ENCODE results near the gene ESPN. TPM values are rescaled to one million over a fixed set of nuclear protein-coding genes. Genes with fewer than 3 reads are reported as not detected.

ESPN gene
- total RNA-seq, 1 experiment from 2014 or later: 0.07 TPM

- DNase-seq (ENCODE audit: low spot score): no peak
- in situ Hi-C loops (cut with HindIII; ENCODE audit: low sequenced_read_pairs): no loop called here
Measured at GRCh38 chr1:6399294-6399693, 25.3 kb upstream of the ESPN start.

GRCh38 chr1:6401673-6402072, 22.9 kb upstream of the ESPN start:
- in situ Hi-C loops (cut with HindIII; ENCODE audit: low sequenced_read_pairs): no loop called here
- no peak for DNase-seq (ENCODE audit: low spot score)

- DNase-seq (ENCODE audit: low spot score): no peak
- in situ Hi-C loops (cut with HindIII; ENCODE audit: low sequenced_read_pairs): no loop called here
Measured at GRCh38 chr1:6408023-6408422, 16.6 kb upstream of the ESPN start.

GRCh38 chr1:6409053-6409452, 15.5 kb upstream of the ESPN start:
- in situ Hi-C loops (cut with HindIII; ENCODE audit: low sequenced_read_pairs): no loop called here

GRCh38 chr1:6409733-6410132, 14.8 kb upstream of the ESPN start:
- in situ Hi-C loops (cut with HindIII; ENCODE audit: low sequenced_read_pairs): no loop called here

More at GRCh38 chr1:6409053-6409452, 15.5 kb upstream of the ESPN start:
- DNase-seq (ENCODE audit: low spot score): no peak

GRCh38 chr1:6410248-6410893, 14.2 kb upstream of the ESPN start:
- in situ Hi-C loops (cut with HindIII; ENCODE audit: low sequenced_read_pairs): no loop called here
- no peak for DNase-seq (ENCODE audit: low spot score)

More at GRCh38 chr1:6409733-6410132, 14.8 kb upstream of the ESPN start:
- no peak for DNase-seq (ENCODE audit: low spot score)

- in situ Hi-C loops (cut with HindIII; ENCODE audit: low sequenced_read_pairs): no loop called here
- DNase-seq (ENCODE audit: low spot score): no peak
Measured at GRCh38 chr1:6412896-6413295, 11.7 kb upstream of the ESPN start.

GRCh38 chr1:6414443-6414844, 10.1 kb upstream of the ESPN start:
- in situ Hi-C loops (cut with HindIII; ENCODE audit: low sequenced_read_pairs): no loop called here
- peak; percentile 28 for DNase-seq (ENCODE audit: low spot score)

- DNase-seq (ENCODE audit: low spot score): no peak
- in situ Hi-C loops (cut with HindIII; ENCODE audit: low sequenced_read_pairs): no loop called here
Measured at GRCh38 chr1:6414881-6415626, 9.5 kb upstream of the ESPN start.

- DNase-seq (ENCODE audit: low spot score): no peak
Measured at GRCh38 chr1:6416295-6416656, 8.3 kb upstream of the ESPN start.

GRCh38 chr1:6416906-6417305, 7.7 kb upstream of the ESPN start:
- in situ Hi-C loops (cut with HindIII; ENCODE audit: low sequenced_read_pairs): no loop called here
- no peak for DNase-seq (ENCODE audit: low spot score)

More at GRCh38 chr1:6416295-6416656, 8.3 kb upstream of the ESPN start:
- in situ Hi-C loops (cut with HindIII; ENCODE audit: low sequenced_read_pairs): no loop called here

GRCh38 chr1:6417961-6418667, 6.5 kb upstream of the ESPN start:
- DNase-seq (ENCODE audit: low spot score): no peak
- in situ Hi-C loops (cut with HindIII; ENCODE audit: low sequenced_read_pairs): no loop called here

- DNase-seq (ENCODE audit: low spot score): no peak
- in situ Hi-C loops (cut with HindIII; ENCODE audit: low sequenced_read_pairs): no loop called here
Measured at GRCh38 chr1:6418668-6419396, 5.7 kb upstream of the ESPN start.

GRCh38 chr1:6419397-6419803, 5.2 kb upstream of the ESPN start:
- in situ Hi-C loops (cut with HindIII; ENCODE audit: low sequenced_read_pairs): no loop called here
- DNase-seq (ENCODE audit: low spot score): no peak

- in situ Hi-C loops (cut with HindIII; ENCODE audit: low sequenced_read_pairs): no loop called here
- DNase-seq (ENCODE audit: low spot score): no peak
Measured at GRCh38 chr1:6419804-6420453, 4.6 kb upstream of the ESPN start, which contains the start of gene HES2. Gene HES2 (minus strand): TSS chr1:6419919. CDS start chr1:6419820, 99 bp downstream.

GRCh38 chr1:6420454-6421042, 4.0 kb upstream of the ESPN start:
- in situ Hi-C loops (cut with HindIII; ENCODE audit: low sequenced_read_pairs): no loop called here
- no peak for DNase-seq (ENCODE audit: low spot score)

- DNase-seq (ENCODE audit: low spot score): no peak
- in situ Hi-C loops (cut with HindIII; ENCODE audit: low sequenced_read_pairs): no loop called here
Measured at GRCh38 chr1:6421266-6421665, 3.3 kb upstream of the ESPN start.

GRCh38 chr1:6423321-6423999, 1.1 kb upstream of the ESPN start:
- in situ Hi-C loops (cut with HindIII; ENCODE audit: low sequenced_read_pairs): no loop called here
- peak; percentile 69 for DNase-seq (ENCODE audit: low spot score)

Data from G401 (cell line).